GM21619 (cell line): ENCODE data around the gene ACOT8.
A peak's percentile ranks its signal among the peaks of the same experiment; 100 is the strongest.
"Not testable (repeated sequence)": the region's sequence is repeated elsewhere in the genome, so short reads cannot be mapped to it uniquely, and the experiment has no call there.

Experiments
- ATAC-seq: cut with Tn5 transposase; IDR thresholded peaks from one replicate; pipeline ENCODE4 v1.9.1; 2021; ENCODE audit not compliant: unreplicated experiment

ACOT8 gene

GRCh38 chr20:45888681-45889080 lies 31.5 kb upstream of the ACOT8 start:
- ATAC-seq: no peak

- ATAC-seq: no peak
These were observed 30.1 kb upstream of the ACOT8 start, which contains the start of gene SPATA25 for GRCh38 chr20:45887346-45887715. Gene SPATA25, minus strand, starts transcription at chr20:45887622. Its CDS starts 32 bp downstream, at chr20:45887590.

GRCh38 chr20:45886590-45887345 lies 29.6 kb upstream of the ACOT8 start:
- no peak for ATAC-seq

GRCh38 chr20:45883100-45883469 lies 25.9 kb upstream of the ACOT8 start:
- no peak for ATAC-seq

- ATAC-seq: no peak
These were observed 25.4 kb upstream of the ACOT8 start for GRCh38 chr20:45882469-45883099.

- ATAC-seq: peak; percentile 95
These were observed 24.0 kb upstream of the ACOT8 start, which contains the start of gene ZSWIM1 for GRCh38 chr20:45880988-45881788. Gene ZSWIM1, plus strand, starts transcription at chr20:45881227. Its CDS starts 1,366 bp downstream, at chr20:45882593.

GRCh38 chr20:45878076-45878761 lies 21.0 kb upstream of the ACOT8 start:
- no peak for ATAC-seq

- no peak for ATAC-seq
These were observed 17.4 kb upstream of the ACOT8 start for GRCh38 chr20:45874576-45874975.

GRCh38 chr20:45874104-45874481 lies 16.9 kb upstream of the ACOT8 start:
- not testable (repeated sequence) for ATAC-seq

- no peak for ATAC-seq
These were observed 16.4 kb upstream of the ACOT8 start for GRCh38 chr20:45873409-45874103.

- no peak for ATAC-seq
These were observed 15.4 kb upstream of the ACOT8 start for GRCh38 chr20:45872626-45873025.

GRCh38 chr20:45867819-45868176 lies 10.6 kb upstream of the ACOT8 start:
- no peak for ATAC-seq

GRCh38 chr20:45867136-45867818 lies 10.1 kb upstream of the ACOT8 start:
- ATAC-seq: no peak

- no peak for ATAC-seq
These were observed 9.3 kb upstream of the ACOT8 start for GRCh38 chr20:45866454-45866853.

GRCh38 chr20:45863543-45864470 lies 6.6 kb upstream of the ACOT8 start:
- no peak for ATAC-seq

GRCh38 chr20:45861221-45862075 lies 4.3 kb upstream of the ACOT8 start:
- no peak for ATAC-seq

GRCh38 chr20:45860560-45861220 lies 3.5 kb upstream of the ACOT8 start:
- ATAC-seq: no peak

- no peak for ATAC-seq
These were observed 2.7 kb upstream of the ACOT8 start for GRCh38 chr20:45859916-45860315.
